Duodenal mucosa (tissue), 2 donors: ENCODE results near the gene ATG4B.

Experiments used
- H3K27ac ChIP-seq: one replicate; pipeline ENCODE4 v1.7.0; 2013; ENCODE audit warnings: low read depth, low read length
- H3K27me3 ChIP-seq, 2 donors: one replicate each; pipeline ENCODE4 v1.7.0; 2013; ENCODE audit warnings: low read length in 2 of 2, control low read depth in 1 of 2; ENCODE audit not compliant: insufficient read depth in 2 of 2, control insufficient read depth in 1 of 2
- H3K36me3 ChIP-seq, 2 donors: one replicate each; pipeline ENCODE4 v1.7.0; 2013; ENCODE audit warnings: low read length in 2 of 2, control low read depth in 1 of 2; ENCODE audit not compliant: insufficient read depth in 2 of 2, control insufficient read depth in 1 of 2
- H3K4me1 ChIP-seq, 2 donors: one replicate each; pipeline ENCODE4 v1.7.0; 2013; ENCODE audit warnings: low read length in 2 of 2, control low read depth in 1 of 2; ENCODE audit not compliant: insufficient read depth in 2 of 2, control insufficient read depth in 1 of 2
- H3K4me3 ChIP-seq, 2 donors: one replicate each; pipeline ENCODE4 v1.7.0; 2013; ENCODE audit warnings: low read length in 2 of 2, low read depth in 1 of 2
- H3K9ac ChIP-seq, 2 donors: one replicate each; pipeline ENCODE4 v1.7.0; 2013; ENCODE audit warnings: low read length in 2 of 2, low read depth in 1 of 2
- H3K9me3 ChIP-seq, 2 donors: one replicate each; pipeline ENCODE4 v1.7.0; 2013; ENCODE audit warnings: low read length in 2 of 2, control low read depth in 1 of 2; ENCODE audit not compliant: control insufficient read depth in 1 of 2

Gene ATG4B

DNA sequence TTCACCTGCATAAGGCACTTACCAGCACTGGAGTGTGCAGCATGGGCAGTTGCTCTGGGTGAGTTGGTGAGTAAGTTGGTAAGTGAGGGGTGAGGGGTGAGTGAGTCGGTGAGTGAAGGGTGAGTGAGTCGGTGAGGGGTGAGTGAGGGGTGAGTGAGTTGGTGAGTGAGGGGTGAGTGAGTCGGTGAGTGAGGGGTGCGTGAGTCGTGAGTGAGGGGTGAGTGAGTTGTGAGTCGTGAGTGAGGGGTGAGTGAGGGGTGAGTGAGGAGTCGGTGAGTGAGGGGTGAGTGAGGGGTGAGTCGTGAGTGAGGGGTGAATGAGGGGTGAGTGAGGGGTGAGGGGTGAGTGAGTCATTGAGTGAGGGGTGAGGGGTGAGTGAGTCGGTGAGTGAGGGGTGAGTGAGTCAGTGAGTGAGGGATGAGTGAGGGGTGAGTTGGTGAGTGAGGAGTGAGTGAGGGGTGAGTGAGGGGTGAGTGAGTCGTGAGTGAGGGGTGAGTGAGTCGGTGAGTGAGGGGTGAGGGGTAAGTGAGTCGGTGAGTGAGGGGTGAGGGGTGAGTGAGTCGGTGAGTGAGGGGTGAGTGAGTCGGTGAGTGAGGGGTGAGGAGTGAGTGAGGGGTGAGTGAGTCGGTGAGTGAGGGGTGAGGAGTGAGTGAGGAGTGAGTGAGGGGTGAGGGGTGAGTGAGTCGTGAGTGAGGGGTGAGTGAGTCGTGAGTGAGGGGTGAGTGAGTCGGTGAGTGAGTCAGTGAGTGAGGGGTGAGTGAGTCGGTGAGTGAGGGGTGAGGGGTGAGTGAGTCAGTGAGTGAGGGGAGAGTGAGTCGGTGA is 17.7 kb upstream of the ATG4B start:
- Histone ChIP-seq H3K9ac (no peak overlapping the region), H3K4me3 (no peak overlapping the region), H3K27me3 (no peaks in the 10 kb centered on the region), H3K27ac (no peak overlapping the region), H3K4me1 (peaks cover 2 to 11% of the 10 kb centered on the region in 2 donors), H3K9me3 (no peaks in the 10 kb centered on the region), H3K36me3 (peaks cover 0 to 17% of the 10 kb centered on the region in 2 donors)

DNA sequence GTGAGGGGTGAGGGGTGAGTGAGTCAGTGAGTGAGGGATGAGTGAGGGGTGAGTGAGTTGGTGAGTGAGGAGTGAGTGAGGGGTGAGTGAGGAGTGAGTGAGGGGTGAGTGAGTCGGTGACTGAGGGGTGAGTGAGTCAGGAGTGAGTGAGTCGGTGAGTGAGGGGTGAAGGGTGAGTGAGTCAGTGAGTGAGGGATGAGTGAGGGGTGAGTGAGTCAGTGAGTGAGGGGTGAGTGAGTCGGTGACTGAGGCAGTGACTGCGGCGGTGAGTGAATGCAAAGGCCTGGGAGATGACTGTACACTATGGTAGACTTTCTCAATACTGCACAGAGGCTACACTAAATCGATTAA is 17.1 kb upstream of the ATG4B start:
- Histone ChIP-seq H3K27ac (no peak overlapping the region), H3K4me3 (no peak overlapping the region), H3K9ac (no peak overlapping the region), H3K27me3 (no peaks in the 10 kb centered on the region), H3K36me3 (peaks cover 0 to 17% of the 10 kb centered on the region in 2 donors), H3K4me1 (peaks cover 2 to 11% of the 10 kb centered on the region in 2 donors), H3K9me3 (no peaks in the 10 kb centered on the region)

DNA sequence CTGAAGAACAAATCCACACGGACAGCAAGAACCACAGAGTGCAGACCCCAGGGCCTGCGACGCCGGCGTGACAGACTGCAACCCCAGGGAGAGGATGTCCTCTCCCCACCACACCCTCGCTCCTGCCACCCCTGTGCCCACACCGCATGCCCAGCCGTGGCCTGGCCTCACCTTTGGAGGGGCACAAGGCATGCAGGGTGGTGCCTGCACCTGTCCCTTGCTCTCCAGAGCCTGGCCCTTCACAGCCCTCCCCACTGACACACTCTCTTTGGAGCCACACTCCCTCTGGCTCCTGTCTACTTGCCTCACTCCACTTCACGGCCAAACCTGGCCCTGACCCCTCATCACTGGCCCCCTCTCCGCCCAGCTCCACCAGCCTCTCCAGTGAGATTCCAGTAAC is 9.8 kb upstream of the ATG4B start:
- Histone ChIP-seq H3K27ac (no peak overlapping the region), H3K9me3 (no peaks in the 10 kb centered on the region), H3K4me3 (no peak overlapping the region), H3K4me1 (no peaks in the 10 kb centered on the region), H3K9ac (no peak overlapping the region), H3K27me3 (no peaks in the 10 kb centered on the region), H3K36me3 (peaks cover 14 to 30% of the 10 kb centered on the region in 2 donors)

DNA sequence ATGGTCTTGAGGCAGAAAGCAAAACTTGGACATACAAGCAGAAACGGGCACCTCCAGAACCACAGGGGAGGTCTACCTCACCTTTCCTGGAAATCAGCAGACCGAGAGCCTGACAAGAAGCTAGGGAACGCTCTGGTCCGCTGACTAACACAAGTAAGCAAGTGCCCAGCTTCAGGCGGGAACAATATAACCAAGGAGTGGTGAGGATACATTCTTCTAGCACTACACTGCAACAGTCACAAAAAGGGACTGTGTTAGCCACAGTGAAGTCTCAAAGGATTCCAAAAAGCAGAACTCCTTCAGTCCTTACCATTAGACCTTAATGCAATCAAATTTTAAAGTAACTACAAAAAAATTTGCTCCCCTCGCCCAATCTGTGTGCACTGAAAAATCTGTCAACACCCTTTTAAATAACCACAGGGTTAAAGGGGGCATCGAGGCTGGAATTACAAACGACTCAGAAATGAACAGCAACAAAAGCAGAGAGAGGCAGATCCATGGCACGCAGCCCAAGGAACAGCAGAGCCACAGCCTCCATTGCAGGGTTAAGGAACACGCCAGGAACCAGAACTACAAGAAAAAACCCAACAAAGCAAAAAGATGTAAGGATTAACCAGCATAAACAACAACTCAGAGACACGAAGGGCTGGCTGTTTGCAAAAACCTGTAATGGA is 7.6 kb upstream of the ATG4B start:
- no peaks in the 10 kb centered on the region for H3K27me3 ChIP-seq
- H3K4me3 ChIP-seq: no peak overlapping the region
- H3K9me3 ChIP-seq: no peaks in the 10 kb centered on the region
- peaks cover 24 to 45% of the 10 kb centered on the region in 2 donors for H3K36me3 ChIP-seq
- H3K27ac ChIP-seq: no peak overlapping the region
- H3K9ac ChIP-seq: no peak overlapping the region
- H3K4me1 ChIP-seq: no peaks in the 10 kb centered on the region

DNA sequence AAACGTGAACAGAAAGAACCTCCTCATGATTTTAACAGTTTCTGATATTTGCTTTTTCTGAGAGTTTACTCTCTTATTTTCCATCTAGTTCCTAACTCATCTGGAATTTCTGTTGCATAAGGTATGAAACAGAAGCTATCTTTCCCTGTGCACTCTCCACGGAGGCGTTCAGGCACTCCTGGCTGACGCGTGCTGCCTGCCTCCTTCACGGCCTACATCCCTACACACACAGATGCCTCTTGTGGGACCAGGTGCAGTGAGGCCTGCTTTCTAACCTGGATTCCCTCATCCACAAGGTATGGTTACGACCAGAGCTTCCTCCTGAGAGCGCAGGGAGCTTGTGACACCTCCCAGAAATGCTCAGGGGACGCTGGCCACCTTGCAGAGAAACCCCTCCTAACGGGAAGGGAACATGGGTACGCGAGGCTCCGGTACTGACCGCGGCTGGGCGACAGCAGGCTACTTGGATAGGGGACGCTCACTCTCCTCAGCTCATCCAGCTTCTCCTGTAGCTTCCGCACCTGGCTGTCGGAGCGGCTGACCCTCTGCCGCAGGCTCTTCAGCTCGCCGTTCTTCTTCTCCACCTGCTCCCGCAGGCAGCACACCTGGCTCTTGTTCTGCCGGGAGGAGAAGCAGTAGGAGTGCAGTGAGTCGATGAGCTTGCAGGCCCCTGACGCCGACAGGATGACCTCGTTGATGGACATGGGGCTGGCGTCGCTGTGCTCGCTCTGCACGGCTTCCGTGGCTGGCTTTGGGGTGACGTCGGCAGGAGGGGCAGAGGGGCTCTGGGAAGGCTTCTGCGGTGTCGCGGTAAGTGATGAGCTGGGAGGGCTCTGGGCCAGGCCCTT is 4.8 kb upstream of the ATG4B start:
- no peak overlapping the region for H3K4me3 ChIP-seq
- H3K9me3 ChIP-seq: no peaks in the 10 kb centered on the region
- H3K36me3 ChIP-seq: peaks cover 18 to 43% of the 10 kb centered on the region in 2 donors
- peaks cover 5 to 9% of the 10 kb centered on the region in 2 donors for H3K4me1 ChIP-seq
- no peak overlapping the region for H3K9ac ChIP-seq
- H3K27ac ChIP-seq: no peak overlapping the region
- no peaks in the 10 kb centered on the region for H3K27me3 ChIP-seq

DNA sequence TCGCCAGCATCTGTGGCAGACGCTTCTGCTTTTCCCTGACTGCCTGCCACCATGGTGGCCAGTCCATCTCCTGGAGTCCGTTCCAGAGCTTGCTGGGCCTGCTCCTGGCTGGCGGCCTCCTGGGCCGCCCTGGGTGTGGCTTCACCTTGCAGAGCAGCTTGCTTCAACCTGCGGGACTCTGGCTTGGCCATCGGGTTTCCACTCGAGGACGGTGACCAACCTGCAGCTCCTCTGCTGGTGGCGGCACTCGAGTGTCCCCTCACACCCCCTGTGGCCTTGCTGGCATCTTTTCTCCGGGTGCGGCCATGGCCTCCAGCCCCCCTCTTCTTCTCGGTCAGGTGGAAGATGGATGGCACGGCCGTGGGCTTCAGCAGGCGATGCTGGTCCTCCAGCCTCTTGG is 3.9 kb upstream of the ATG4B start:
- Histone ChIP-seq H3K9ac (no peak overlapping the region), H3K4me1 (peaks cover 9 to 15% of the 10 kb centered on the region in 2 donors), H3K4me3 (no peak overlapping the region), H3K27me3 (no peaks in the 10 kb centered on the region), H3K27ac (no peak overlapping the region), H3K9me3 (no peaks in the 10 kb centered on the region), H3K36me3 (peaks cover 17 to 38% of the 10 kb centered on the region in 2 donors)

DNA sequence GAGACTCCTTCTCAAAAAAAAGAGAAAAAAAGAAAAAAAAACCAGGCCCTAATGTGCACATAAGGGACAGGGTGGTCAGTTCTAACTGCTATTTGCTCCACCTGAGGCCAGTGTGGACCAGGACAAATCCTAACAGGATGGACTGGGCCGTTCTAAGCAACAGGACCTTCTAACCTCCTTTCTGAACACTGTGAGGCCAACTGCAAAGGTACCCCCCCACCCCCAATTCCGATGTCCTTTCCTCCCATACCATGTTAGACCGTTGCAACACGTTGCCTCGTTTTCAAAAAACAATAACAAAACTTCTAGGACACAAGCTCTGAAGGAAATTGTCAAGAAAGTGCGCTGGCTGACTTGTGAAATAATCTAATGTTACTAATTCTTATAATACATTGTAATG is 1.7 kb upstream of the ATG4B start:
- peak overlapping the region; percentile 68 to 92 for H3K4me3 ChIP-seq
- peaks cover 17 to 35% of the 10 kb centered on the region in 2 donors for H3K36me3 ChIP-seq
- no peaks in the 10 kb centered on the region for H3K27me3 ChIP-seq
- H3K9ac ChIP-seq: peak overlapping the region; percentile 36 to 61
- peaks cover 19 to 29% of the 10 kb centered on the region in 2 donors for H3K4me1 ChIP-seq
- H3K27ac ChIP-seq: no peak overlapping the region
- H3K9me3 ChIP-seq: no peaks in the 10 kb centered on the region

DNA sequence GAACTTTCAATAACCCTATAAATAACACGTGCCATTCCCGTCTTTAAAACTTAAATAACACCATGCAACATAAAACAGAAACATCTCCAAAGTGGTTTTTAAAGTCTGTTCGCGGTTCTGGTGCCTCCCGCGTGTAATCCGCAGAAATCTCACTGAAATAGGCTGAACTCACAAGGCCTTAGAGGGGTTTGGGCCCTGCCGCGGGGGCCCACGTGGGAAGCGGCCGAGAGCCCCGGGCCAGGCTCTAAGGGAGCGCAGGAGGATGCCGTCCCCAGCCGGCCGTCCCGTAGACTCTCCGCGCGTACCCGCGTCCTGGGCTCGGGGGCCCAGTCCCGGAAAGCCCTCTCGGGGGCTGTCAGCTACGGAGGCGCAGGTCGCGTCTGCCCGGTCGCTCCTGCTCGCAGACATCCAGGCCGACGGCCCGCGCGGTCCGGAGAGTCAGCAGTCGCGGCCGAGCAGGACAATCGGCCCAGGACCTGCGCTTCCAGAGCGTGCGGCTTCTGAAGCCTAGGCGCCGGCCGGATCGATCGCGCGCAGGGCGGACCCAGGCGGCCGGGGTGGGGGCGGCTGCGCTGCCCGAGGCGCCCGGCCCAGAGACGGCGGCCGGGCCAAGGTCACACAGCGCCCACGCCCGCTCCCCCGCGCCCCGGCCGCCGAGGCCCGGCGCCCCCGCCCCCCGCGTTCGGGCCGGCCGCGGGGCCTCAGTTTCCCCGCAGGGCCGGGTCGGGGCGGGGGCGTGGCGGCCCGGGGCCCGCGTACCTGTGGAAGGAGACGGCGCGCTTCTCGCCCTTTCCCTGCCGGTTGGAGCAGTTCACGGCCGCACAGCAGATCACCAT is 1.1 kb upstream of the ATG4B start:
- no peaks in the 10 kb centered on the region for H3K27me3 ChIP-seq
- peaks cover 17 to 31% of the 10 kb centered on the region in 2 donors for H3K36me3 ChIP-seq
- peak overlapping the region; percentile 68 to 92 for H3K4me3 ChIP-seq
- peak overlapping the region; percentile 63 for H3K27ac ChIP-seq
- peaks cover 23 to 29% of the 10 kb centered on the region in 2 donors for H3K4me1 ChIP-seq
- H3K9me3 ChIP-seq: no peaks in the 10 kb centered on the region
- peak overlapping the region; percentile 36 to 61 for H3K9ac ChIP-seq

DNA sequence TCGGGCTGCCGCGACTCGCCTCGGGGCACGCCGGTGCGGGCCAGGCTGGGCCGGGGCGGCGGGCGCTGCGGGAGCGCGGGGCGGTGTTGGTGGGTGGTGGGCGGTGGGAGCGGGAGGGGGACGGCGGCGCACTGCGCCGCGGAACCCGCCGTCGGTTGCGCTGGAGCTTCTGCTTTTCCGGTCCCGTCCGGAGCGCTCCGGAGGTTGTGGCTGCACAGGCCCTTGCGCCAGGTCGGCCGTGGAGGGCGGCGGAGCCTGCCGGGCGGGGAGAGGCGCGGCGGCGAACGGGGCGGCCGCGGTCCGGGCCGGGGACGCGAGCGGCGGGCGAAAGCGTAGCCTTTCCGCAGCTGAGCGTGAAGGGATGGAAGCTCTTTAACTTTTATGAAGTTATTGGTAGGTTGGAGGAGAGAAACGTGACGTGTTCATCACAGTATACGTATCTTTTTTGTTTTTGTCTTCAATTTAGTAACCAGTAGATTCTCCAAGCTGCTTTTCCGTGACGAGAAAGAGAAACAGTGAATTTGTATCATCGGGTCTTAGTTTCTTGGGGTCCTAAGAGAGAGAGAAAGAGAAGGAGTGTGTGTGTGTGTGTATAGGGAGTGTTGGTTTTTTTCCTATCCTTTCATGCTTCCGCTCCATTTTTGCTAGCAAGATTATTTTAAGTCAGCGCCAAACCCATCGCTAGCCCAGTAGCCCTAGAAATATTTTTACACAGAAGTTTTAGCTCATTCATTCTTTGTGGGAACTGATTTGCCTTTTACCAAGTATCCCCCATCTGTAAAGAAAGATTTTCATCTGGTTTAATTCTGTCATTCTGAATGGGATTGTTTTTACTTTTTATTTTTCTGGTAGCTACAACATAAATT is 535 bp downstream of the ATG4B start:
- H3K4me1 ChIP-seq: peaks cover 29% of the 10 kb centered on the region in 2 donors
- H3K4me3 ChIP-seq: peak overlapping the region; percentile 81 to 92
- peaks cover 6 to 14% of the 10 kb centered on the region in 2 donors for H3K36me3 ChIP-seq
- H3K9ac ChIP-seq: peak overlapping the region; percentile 73 to 91
- no peaks in the 10 kb centered on the region for H3K9me3 ChIP-seq
- no peaks in the 10 kb centered on the region for H3K27me3 ChIP-seq
- H3K27ac ChIP-seq: peak overlapping the region; percentile 98
